Kidney (tissue), 14 donors: ENCODE results near the gene GXYLT2. TPM values are rescaled to one million over a fixed set of nuclear protein-coding genes. Genes with fewer than 3 reads are reported as not detected.

Experiments
- DNase-seq, 5 donors: peaks; one replicate each; pipeline ENCODE4 v3.0.0-alpha.2; 2013 to 2020
- FAIRE-seq: peaks from 2 replicates; lab custom pipeline; 2012; peaks lifted over from hg19 to GRCh38; lab: Jason Lieb, UNC
- H3K27ac ChIP-seq, 2 donors: one replicate each; pipeline ENCODE4 v1.7.0; 2013; ENCODE audit warnings: low read depth in 2 of 2, low read length in 2 of 2, inconsistent platforms in 1 of 2
- H3K27me3 ChIP-seq: one replicate; pipeline ENCODE4 v1.7.1; 2013; ENCODE audit warnings: low read length, inconsistent platforms; ENCODE audit not compliant: control insufficient read depth, insufficient read depth
- H3K36me3 ChIP-seq, 3 donors: one replicate each; pipeline versions ENCODE4 v1.7.0 to v1.7.1; 2013; ENCODE audit warnings: low read length in 3 of 3, control low read depth in 1 of 3, inconsistent platforms in 1 of 3; ENCODE audit not compliant: insufficient read depth in 3 of 3, control insufficient read depth in 2 of 3
- H3K4me1 ChIP-seq, 3 donors: one replicate each; pipeline versions ENCODE4 v1.7.0 to v1.7.1; 2013; ENCODE audit warnings: low read length in 3 of 3, inconsistent platforms in 1 of 3, low read depth in 1 of 3; ENCODE audit not compliant: control insufficient read depth in 2 of 3, insufficient read depth in 2 of 3
- H3K4me3 ChIP-seq, 3 donors: one replicate each; pipeline versions ENCODE4 v1.7.0 to v1.8.1; 2013; ENCODE audit warnings: low read length in 3 of 3, control low read depth in 1 of 3, inconsistent platforms in 1 of 3
- H3K9ac ChIP-seq, 3 donors: one replicate each; pipeline versions ENCODE4 v1.7.0 to v1.7.1; 2013; ENCODE audit warnings: low read length in 3 of 3, control low read depth in 1 of 3, inconsistent platforms in 1 of 3
- H3K9me3 ChIP-seq, 3 donors: one replicate each; pipeline versions ENCODE4 v1.7.0 to v1.7.1; 2013; ENCODE audit warnings: low read length in 3 of 3, control low read depth in 1 of 3, inconsistent platforms in 1 of 3; ENCODE audit not compliant: control insufficient read depth in 2 of 3, insufficient read depth in 1 of 3
- intact Hi-C: fragments of 100-400 bp; cut with DNase I; formaldehyde crosslinking; loops from one replicate; pipeline ENCODE4 v1.11.1; 2022
- polyA plus RNA-seq: library from polyadenylated mRNA; stranded (reverse); fragments of 350-450 nt; fragmentation: Illumina TruSeq; extraction: RNeasy Lipid Tissue Mini Kit (QIAGEN cat#74804); gene quantifications from one replicate; pipeline ENCODE4 v1.2.3, GENCODE V29; 2014; ENCODE audit warnings: low read depth, low replicate concordance; ENCODE audit not compliant: insufficient read depth
- total RNA-seq: library from RNA; stranded (reverse); fragmentation: NEBNext Ultra II Directional; extraction: Animal tissue kit (Norgen Biotek cat#: 25700); gene quantifications from one replicate; pipeline ENCODE4 v1.2.1, GENCODE V29; 2021
- TF ChIP-seq, protein P1 (sequence below): IDR thresholded peaks from 3 replicates; pipeline ENCODE4 v1.5.1; 2012; ENCODE audit warnings: mild to moderate bottlenecking, moderate library complexity, borderline replicate concordance; ENCODE audit not compliant: insufficient read depth; ENCODE audit errors: extremely low read depth
- donor health status: control.
- donor health status: control.
- donor health status: control.
- donor health status: control.
- donor health status: control.
- donor health status: DM: yes; HTN: yes; CAD: no.
- donor health status: Normal renal cell carcinoma (clear cell type).

The GXYLT2 gene
- total and polyA plus RNA-seq, 2 donors from 2014 or later = 0.39 to 3.8 TPM

DNA sequence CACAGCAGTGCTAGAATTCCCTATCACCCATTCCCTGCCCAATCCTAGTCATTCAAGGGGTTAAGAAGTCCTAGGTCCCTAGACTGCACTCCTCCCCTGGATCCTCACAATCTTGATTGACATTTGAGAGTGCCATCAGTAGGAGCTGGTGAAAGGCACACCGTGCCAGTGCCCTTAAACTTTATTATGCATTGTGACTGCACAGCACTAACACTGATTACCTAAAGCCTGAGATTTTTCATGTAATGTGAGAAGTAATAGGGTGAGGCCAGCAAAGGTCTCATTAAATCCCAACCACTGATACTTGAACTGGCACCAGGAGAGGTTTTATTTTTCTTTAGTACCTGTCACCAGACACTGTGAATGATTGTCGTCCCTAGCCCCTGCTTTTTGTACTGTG lies 16.3 kb downstream of the GXYLT2 start:
- TF ChIP-seq, protein P1, sequence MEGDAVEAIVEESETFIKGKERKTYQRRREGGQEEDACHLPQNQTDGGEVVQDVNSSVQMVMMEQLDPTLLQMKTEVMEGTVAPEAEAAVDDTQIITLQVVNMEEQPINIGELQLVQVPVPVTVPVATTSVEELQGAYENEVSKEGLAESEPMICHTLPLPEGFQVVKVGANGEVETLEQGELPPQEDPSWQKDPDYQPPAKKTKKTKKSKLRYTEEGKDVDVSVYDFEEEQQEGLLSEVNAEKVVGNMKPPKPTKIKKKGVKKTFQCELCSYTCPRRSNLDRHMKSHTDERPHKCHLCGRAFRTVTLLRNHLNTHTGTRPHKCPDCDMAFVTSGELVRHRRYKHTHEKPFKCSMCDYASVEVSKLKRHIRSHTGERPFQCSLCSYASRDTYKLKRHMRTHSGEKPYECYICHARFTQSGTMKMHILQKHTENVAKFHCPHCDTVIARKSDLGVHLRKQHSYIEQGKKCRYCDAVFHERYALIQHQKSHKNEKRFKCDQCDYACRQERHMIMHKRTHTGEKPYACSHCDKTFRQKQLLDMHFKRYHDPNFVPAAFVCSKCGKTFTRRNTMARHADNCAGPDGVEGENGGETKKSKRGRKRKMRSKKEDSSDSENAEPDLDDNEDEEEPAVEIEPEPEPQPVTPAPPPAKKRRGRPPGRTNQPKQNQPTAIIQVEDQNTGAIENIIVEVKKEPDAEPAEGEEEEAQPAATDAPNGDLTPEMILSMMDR = no peak
- no peaks in the 10 kb centered on the region for H3K4me1 ChIP-seq
- FAIRE-seq (no peak), DNase-seq (peak in 3 of 5 donors; percentile 78 to 93 (median 88))
- no peak overlapping the region for H3K27ac ChIP-seq
- no peak overlapping the region for H3K4me3 ChIP-seq
- no peak overlapping the region for H3K9ac ChIP-seq
- H3K27me3 ChIP-seq = no peaks in the 10 kb centered on the region
- no peaks in the 10 kb centered on the region for H3K36me3 ChIP-seq
- no peaks in the 10 kb centered on the region for H3K9me3 ChIP-seq
- intact Hi-C loops = no loop called here

DNA sequence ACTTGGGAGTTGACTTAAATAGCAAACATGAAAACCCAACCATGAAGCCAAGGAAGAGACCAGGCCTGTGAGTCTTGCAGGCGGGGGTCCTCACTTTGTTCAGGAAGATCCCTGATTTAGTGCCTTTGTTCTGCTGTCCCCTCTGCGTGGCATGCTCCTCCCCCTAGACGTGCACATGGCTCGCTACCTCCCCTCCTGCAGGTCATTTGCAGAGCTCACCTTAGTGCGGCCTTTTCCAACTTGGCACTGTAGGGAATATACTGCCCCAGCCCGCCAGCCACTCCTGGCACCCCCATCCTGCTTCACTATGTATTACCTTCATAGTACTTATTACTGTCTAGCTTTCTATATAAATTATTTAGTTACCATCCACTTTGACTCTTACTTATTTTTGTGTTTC lies 18.3 kb downstream of the GXYLT2 start:
- DNase-seq = peak in 1 of 5 donors; percentile 3
- H3K27ac ChIP-seq = no peak overlapping the region
- TF ChIP-seq, protein P1 = no peak
- no peaks in the 10 kb centered on the region for H3K27me3 ChIP-seq
- H3K4me3 ChIP-seq = no peak overlapping the region
- no peaks in the 10 kb centered on the region for H3K9me3 ChIP-seq
- intact Hi-C loops = no loop called here
- no peaks in the 10 kb centered on the region for H3K36me3 ChIP-seq
- no peaks in the 10 kb centered on the region for H3K4me1 ChIP-seq
- H3K9ac ChIP-seq = no peak overlapping the region
- FAIRE-seq = no peak

DNA sequence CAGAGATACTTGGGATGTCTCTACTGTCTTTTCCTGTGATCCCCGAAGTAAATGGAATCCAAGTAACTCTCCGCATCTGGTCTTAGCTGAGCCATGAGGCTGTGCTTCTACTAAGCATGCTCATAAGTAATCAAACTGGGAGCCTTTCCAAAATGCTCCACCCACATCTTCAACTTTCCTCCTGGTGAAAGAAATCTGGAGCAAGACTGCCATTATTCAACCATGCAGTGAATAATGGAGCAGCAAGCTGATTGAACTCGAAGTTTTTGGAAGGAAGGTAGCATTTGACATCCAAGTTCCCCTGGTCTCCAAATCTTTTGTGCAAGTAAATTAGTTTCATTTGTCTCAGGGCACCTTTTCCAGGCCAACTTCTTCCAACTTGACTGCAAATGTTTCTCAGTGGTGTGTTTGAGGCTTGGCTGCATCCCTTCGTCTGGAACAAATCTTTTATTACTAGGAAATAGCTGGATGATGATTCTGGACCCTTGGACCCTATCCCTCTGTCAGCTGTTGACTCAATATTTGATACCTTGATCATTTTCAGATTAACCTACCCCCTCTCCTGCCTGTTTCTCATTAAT lies 19.4 kb downstream of the GXYLT2 start:
- Histone ChIP-seq H3K9me3 (no peaks in the 10 kb centered on the region), H3K36me3 (no peaks in the 10 kb centered on the region), H3K27me3 (no peaks in the 10 kb centered on the region), H3K4me1 (no peaks in the 10 kb centered on the region), H3K4me3 (no peak overlapping the region), H3K9ac (no peak overlapping the region), H3K27ac (no peak overlapping the region)
- intact Hi-C loops = no loop called here
- no peak for FAIRE-seq
- DNase-seq = peak in 1 of 5 donors; percentile 1
- TF ChIP-seq, protein P1 = no peak
